ENCODE data around the gene C19orf18. TPM values are rescaled to one million over a fixed set of nuclear protein-coding genes. Genes with fewer than 3 reads are reported as not detected.

C19orf18 gene
- total and polyA plus RNA-seq, 4 donors, result 0.40 to 4.8 (median 1.5) TPM

GRCh38 chr19:58007285-58007684, 33.0 kb upstream of the C19orf18 start:
- 100% methylated on average over 1 of the region's 1 CpG for WGBS (ENCODE audit: insufficient coverage)
- Histone ChIP-seq H3K27me3 (ENCODE audit: control insufficient read depth, insufficient read depth, low read length) (no peaks in the 10 kb centered on the region), H3K4me1 (ENCODE audit: control insufficient read depth, insufficient read depth, low read length) (peaks cover 34% of the 10 kb centered on the region), H3K36me3 (ENCODE audit: control insufficient read depth, insufficient read depth, low read length) (peaks cover 30% of the 10 kb centered on the region), H3K27ac (ENCODE audit: low read depth, low read length) (no peak overlapping the region), H3K9me3 (ENCODE audit: control insufficient read depth, insufficient read depth, low read length) (no peaks in the 10 kb centered on the region), H3K4me3 (ENCODE audit: low read depth, low read length) (no peak overlapping the region)
- DNase-seq (ENCODE audit: low read depth in 4 of 6, low spot score in 6 of 6), result no peak

GRCh38 chr19:58003174-58003828, 29.0 kb upstream of the C19orf18 start:
- Histone ChIP-seq H3K9me3 (ENCODE audit: control insufficient read depth, insufficient read depth, low read length) (no peaks in the 10 kb centered on the region), H3K27ac (ENCODE audit: low read depth, low read length) (peak overlapping the region; percentile 88), H3K36me3 (ENCODE audit: control insufficient read depth, insufficient read depth, low read length) (peaks cover 53% of the 10 kb centered on the region), H3K27me3 (ENCODE audit: control insufficient read depth, insufficient read depth, low read length) (no peaks in the 10 kb centered on the region), H3K4me1 (ENCODE audit: control insufficient read depth, insufficient read depth, low read length) (peaks cover 24% of the 10 kb centered on the region), H3K4me3 (ENCODE audit: low read depth, low read length) (peak overlapping the region; percentile 99)
- 18% methylated on average over 29 of the region's 31 CpGs for WGBS (ENCODE audit: insufficient coverage)
- no peak for DNase-seq (ENCODE audit: low read depth in 4 of 6, low spot score in 6 of 6)

GRCh38 chr19:58002384-58003173, 28.2 kb upstream of the C19orf18 start, which contains the start of gene ZNF606:
Gene ZNF606, minus strand, starts transcription at chr19:58002820. Its CDS starts 1,501 bp downstream, at chr19:58001319.
- Histone ChIP-seq H3K27ac (ENCODE audit: low read depth, low read length) (peak within 1 kb of the TSS; percentile 88), H3K4me3 (ENCODE audit: low read depth, low read length) (peak within 1 kb of the TSS; percentile 99), H3K36me3 (ENCODE audit: control insufficient read depth, insufficient read depth, low read length) (peaks cover 49% of the 10 kb centered on the region), H3K27me3 (ENCODE audit: control insufficient read depth, insufficient read depth, low read length) (no peaks in the 10 kb centered on the region), H3K9me3 (ENCODE audit: control insufficient read depth, insufficient read depth, low read length) (no peaks in the 10 kb centered on the region), H3K4me1 (ENCODE audit: control insufficient read depth, insufficient read depth, low read length) (peaks cover 24% of the 10 kb centered on the region)
- WGBS (ENCODE audit: insufficient coverage), result under 1% methylated on average over 91 of the region's 91 CpGs
- peak; percentile 75 to 96 (median 84) for DNase-seq (ENCODE audit: low read depth in 4 of 6, low spot score in 6 of 6)

GRCh38 chr19:58001895-58002369, 27.6 kb upstream of the C19orf18 start:
- H3K27me3 ChIP-seq (ENCODE audit: control insufficient read depth, insufficient read depth, low read length), result no peaks in the 10 kb centered on the region
- H3K4me3 ChIP-seq (ENCODE audit: low read depth, low read length), result peak overlapping the region; percentile 99
- H3K27ac ChIP-seq (ENCODE audit: low read depth, low read length), result peak overlapping the region; percentile 88
- peak in 4 of 6 donors; percentile 7 to 47 (median 11) for DNase-seq (ENCODE audit: low read depth in 4 of 6, low spot score in 6 of 6)
- peaks cover 24% of the 10 kb centered on the region for H3K4me1 ChIP-seq (ENCODE audit: control insufficient read depth, insufficient read depth, low read length)
- 0% methylated on average over 17 of the region's 23 CpGs for WGBS (ENCODE audit: insufficient coverage)
- H3K9me3 ChIP-seq (ENCODE audit: control insufficient read depth, insufficient read depth, low read length), result no peaks in the 10 kb centered on the region
- H3K36me3 ChIP-seq (ENCODE audit: control insufficient read depth, insufficient read depth, low read length), result peaks cover 43% of the 10 kb centered on the region

GRCh38 chr19:58000677-58001076, 26.3 kb upstream of the C19orf18 start:
- peaks cover 1% of the 10 kb centered on the region for H3K9me3 ChIP-seq (ENCODE audit: control insufficient read depth, insufficient read depth, low read length)
- H3K36me3 ChIP-seq (ENCODE audit: control insufficient read depth, insufficient read depth, low read length), result peaks cover 44% of the 10 kb centered on the region
- DNase-seq (ENCODE audit: low read depth in 4 of 6, low spot score in 6 of 6), result no peak
- no peak overlapping the region for H3K27ac ChIP-seq (ENCODE audit: low read depth, low read length)
- no peaks in the 10 kb centered on the region for H3K27me3 ChIP-seq (ENCODE audit: control insufficient read depth, insufficient read depth, low read length)
- 100% methylated on average over 2 of the region's 4 CpGs for WGBS (ENCODE audit: insufficient coverage)
- peaks cover 24% of the 10 kb centered on the region for H3K4me1 ChIP-seq (ENCODE audit: control insufficient read depth, insufficient read depth, low read length)
- H3K4me3 ChIP-seq (ENCODE audit: low read depth, low read length), result no peak overlapping the region

GRCh38 chr19:57992841-57993240, 18.5 kb upstream of the C19orf18 start:
- Histone ChIP-seq H3K9me3 (ENCODE audit: control insufficient read depth, insufficient read depth, low read length) (peaks cover 8% of the 10 kb centered on the region), H3K4me1 (ENCODE audit: control insufficient read depth, insufficient read depth, low read length) (no peaks in the 10 kb centered on the region), H3K27me3 (ENCODE audit: control insufficient read depth, insufficient read depth, low read length) (no peaks in the 10 kb centered on the region), H3K27ac (ENCODE audit: low read depth, low read length) (no peak overlapping the region), H3K4me3 (ENCODE audit: low read depth, low read length) (no peak overlapping the region), H3K36me3 (ENCODE audit: control insufficient read depth, insufficient read depth, low read length) (peaks cover 57% of the 10 kb centered on the region)
- WGBS (ENCODE audit: insufficient coverage), result no CpG with 5 or more reads among the region's 1 CpG
- no peak for DNase-seq (ENCODE audit: low read depth in 4 of 6, low spot score in 6 of 6)

- H3K4me3 ChIP-seq (ENCODE audit: low read depth, low read length), result no peak overlapping the region
- no CpG with 5 or more reads among the region's 3 CpGs for WGBS (ENCODE audit: insufficient coverage)
These were observed 4.4 kb upstream of the C19orf18 start for GRCh38 chr19:57978586-57979289.

GRCh38 chr19:57964761-57965160, 9.6 kb downstream of the C19orf18 start:
- Histone ChIP-seq H3K4me3 (ENCODE audit: low read depth, low read length) (no peak overlapping the region), H3K27me3 (ENCODE audit: control insufficient read depth, insufficient read depth, low read length) (no peaks in the 10 kb centered on the region), H3K36me3 (ENCODE audit: control insufficient read depth, insufficient read depth, low read length) (peaks cover 4% of the 10 kb centered on the region), H3K27ac (ENCODE audit: low read depth, low read length) (no peak overlapping the region), H3K4me1 (ENCODE audit: control insufficient read depth, insufficient read depth, low read length) (no peaks in the 10 kb centered on the region), H3K9me3 (ENCODE audit: control insufficient read depth, insufficient read depth, low read length) (peaks cover 6% of the 10 kb centered on the region)
- no peak for DNase-seq (ENCODE audit: low read depth in 4 of 6, low spot score in 6 of 6)
- WGBS (ENCODE audit: insufficient coverage), result 93% methylated on average over 4 of the region's 8 CpGs

More at GRCh38 chr19:57978586-57979289, 4.4 kb upstream of the C19orf18 start:
- peaks cover 62% of the 10 kb centered on the region for H3K9me3 ChIP-seq (ENCODE audit: control insufficient read depth, insufficient read depth, low read length)
- no peak overlapping the region for H3K27ac ChIP-seq (ENCODE audit: low read depth, low read length)
- H3K4me1 ChIP-seq (ENCODE audit: control insufficient read depth, insufficient read depth, low read length), result no peaks in the 10 kb centered on the region
- peaks cover 58% of the 10 kb centered on the region for H3K36me3 ChIP-seq (ENCODE audit: control insufficient read depth, insufficient read depth, low read length)
- DNase-seq (ENCODE audit: low read depth in 4 of 6, low spot score in 6 of 6), result no peak
- H3K27me3 ChIP-seq (ENCODE audit: control insufficient read depth, insufficient read depth, low read length), result no peaks in the 10 kb centered on the region

GRCh38 chr19:57961785-57962184, 12.5 kb downstream of the C19orf18 start:
- no peaks in the 10 kb centered on the region for H3K27me3 ChIP-seq (ENCODE audit: control insufficient read depth, insufficient read depth, low read length)
- H3K4me3 ChIP-seq (ENCODE audit: low read depth, low read length), result no peak overlapping the region
- WGBS (ENCODE audit: insufficient coverage), result no CpG with 5 or more reads among the region's 1 CpG
- H3K36me3 ChIP-seq (ENCODE audit: control insufficient read depth, insufficient read depth, low read length), result no peaks in the 10 kb centered on the region
- H3K4me1 ChIP-seq (ENCODE audit: control insufficient read depth, insufficient read depth, low read length), result no peaks in the 10 kb centered on the region
- H3K9me3 ChIP-seq (ENCODE audit: control insufficient read depth, insufficient read depth, low read length), result peaks cover 3% of the 10 kb centered on the region
- no peak for DNase-seq (ENCODE audit: low read depth in 4 of 6, low spot score in 6 of 6)
- H3K27ac ChIP-seq (ENCODE audit: low read depth, low read length), result no peak overlapping the region
